GM12872 (cell line): ENCODE measurements around the gene CTIF.

Experiments
- CTCF ChIP-seq: IDR thresholded peaks from 3 replicates; pipeline ENCODE4 v1.5.1; 2011; ENCODE audit warnings: low read depth, mild to moderate bottlenecking, low read length, moderate library complexity; ENCODE audit not compliant: insufficient read depth

Gene CTIF

GRCh38 chr18:48736321-48737260 is 197.8 kb downstream of the CTIF start:
- TF ChIP-seq CTCF = no peak

- TF ChIP-seq CTCF = no peak
Observed at GRCh38 chr18:48739266-48740067, 200.6 kb downstream of the CTIF start.

- TF ChIP-seq CTCF = no peak
Observed at GRCh38 chr18:48740068-48740440, 201.2 kb downstream of the CTIF start.

- TF ChIP-seq CTCF = no peak
Observed at GRCh38 chr18:48740851-48741485, 202.1 kb downstream of the CTIF start.

- TF ChIP-seq CTCF = no peak
Observed at GRCh38 chr18:48741866-48742265, 203.0 kb downstream of the CTIF start.

- TF ChIP-seq CTCF = no peak
Observed at GRCh38 chr18:48742304-48742703, 203.5 kb downstream of the CTIF start.
